Stimulated activated CD4-positive, alpha-beta T cell treated with anti-CD3 and anti-CD28 coated beads, Interleukin-1b, Interleukin-23, amount 100 ng/mL, for 24 hours (primary cell): ENCODE data around the gene TGFB1I1.
"Not testable (repeated sequence)": the region's sequence is repeated elsewhere in the genome, so short reads cannot be mapped to it uniquely, and the experiment has no call there.

Source experiments
- DNase-seq, 4 experiments: peaks; one replicate each; pipeline ENCODE4 v3.0.0-alpha.2; 2020; ENCODE audit warnings: low read depth in 4 of 4, low spot score in 1 of 4

TGFB1I1 gene

GRCh38 chr16:31487071-31487719 lies 15.2 kb downstream of the TGFB1I1 start:
- no peak for DNase-seq

- DNase-seq = peak in 3 of 4 experiments; percentile 25 to 48 (median 30)
Measured at GRCh38 chr16:31487720-31488467, 15.9 kb downstream of the TGFB1I1 start.

GRCh38 chr16:31488468-31489297 lies 16.7 kb downstream of the TGFB1I1 start:
- DNase-seq = no peak

GRCh38 chr16:31489298-31489564 lies 17.3 kb downstream of the TGFB1I1 start:
- DNase-seq = no peak

GRCh38 chr16:31489616-31490584 lies 17.9 kb downstream of the TGFB1I1 start:
- no peak for DNase-seq

GRCh38 chr16:31491778-31492418 lies 19.9 kb downstream of the TGFB1I1 start:
- DNase-seq = no peak

- DNase-seq = no peak
Measured at GRCh38 chr16:31493506-31494125, 21.7 kb downstream of the TGFB1I1 start.

- no peak for DNase-seq
Measured at GRCh38 chr16:31496670-31497069, 24.7 kb downstream of the TGFB1I1 start.

- DNase-seq = no peak
Measured at GRCh38 chr16:31498493-31498892, 26.5 kb downstream of the TGFB1I1 start.

GRCh38 chr16:31499928-31500327 lies 28.0 kb downstream of the TGFB1I1 start:
- DNase-seq = no peak

- no peak for DNase-seq
Measured at GRCh38 chr16:31501226-31501965, 29.4 kb downstream of the TGFB1I1 start.

- DNase-seq = no peak
Measured at GRCh38 chr16:31501966-31502348, 30.0 kb downstream of the TGFB1I1 start.

GRCh38 chr16:31502981-31503380 lies 31.0 kb downstream of the TGFB1I1 start:
- DNase-seq = no peak

GRCh38 chr16:31503555-31503954 lies 31.6 kb downstream of the TGFB1I1 start:
- DNase-seq = not testable (repeated sequence)

GRCh38 chr16:31504159-31504558 lies 32.2 kb downstream of the TGFB1I1 start:
- no peak for DNase-seq

- no peak for DNase-seq
Measured at GRCh38 chr16:31505483-31505882, 33.5 kb downstream of the TGFB1I1 start.

GRCh38 chr16:31507617-31507928 lies 35.6 kb downstream of the TGFB1I1 start:
- no peak for DNase-seq

GRCh38 chr16:31507929-31508705 lies 36.2 kb downstream of the TGFB1I1 start, which contains the start of gene RUSF1:
Gene RUSF1, minus strand, starts transcription at chr16:31508391. Its CDS starts 18 bp downstream, at chr16:31508373.
- DNase-seq = peak; percentile 58 to 87 (median 74)
